ENCODE results near the gene VAMP2.

- no peak for TF ChIP-seq CTCF (conservative IDR thresholded peaks at IDR 0.05 in 1 of 2, IDR thresholded peaks at IDR 0.05 in 1 of 2; ENCODE audit: extremely low read depth in 1 of 2, insufficient read depth in 1 of 2, low read depth in 1 of 2, low read length in 2 of 2)
- TF ChIP-seq EZH2 (IDR thresholded peaks at IDR 0.05; ENCODE audit: borderline replicate concordance, low read length), result no peak
Measured at GRCh38 chr17:8140065-8141029, 22.4 kb downstream of the VAMP2 start.

All from mammary epithelial cell (primary cell).